HEK293 (cell line): ENCODE results near the gene STAT3.
A peak's percentile ranks its signal among the peaks of the same experiment; 100 is the strongest.

Experiments used
- CTCF ChIA-PET: fragments of 350-600 bp; formaldehyde crosslinking; extraction: SDS; loops from one replicate; lab custom pipeline; 2021; ENCODE audit warnings: antibody characterized with exemption; lab: Yijun Ruan, JAX
- POLR2A ChIA-PET: fragments of 300-600 bp; formaldehyde crosslinking; extraction: SDS; loops from one replicate; lab custom pipeline; 2020; ENCODE audit warnings: antibody characterized with exemption, inconsistent platforms; lab: Yijun Ruan, JAX
- H3K27ac ChIP-seq: fragments of 200-500 bp; sonication (Bioruptor generic); 2 replicates; pipeline ENCODE4 v1.5.1; 2014; ENCODE audit warnings: low read depth, low read length, control low read depth, inconsistent platforms; ENCODE audit errors: extremely low read depth
- H3K36me3 ChIP-seq, 2 experiments: fragments of 200-500 bp in 1 of 2; sonication (Bioruptor generic) in 1 of 2; 1 replicate in 1 of 2; 2 replicates in 1 of 2; pipeline ENCODE4 v1.5.1; 2014 to 2017; ENCODE audit warnings: inconsistent platforms in 2 of 2, low read length in 2 of 2; ENCODE audit not compliant: control insufficient read depth in 2 of 2, insufficient read depth in 1 of 2
- H3K4me1 ChIP-seq: fragments of 200-500 bp; sonication (Bioruptor generic); 2 replicates; pipeline ENCODE4 v1.5.1; 2014; ENCODE audit warnings: mild to moderate bottlenecking, low read length, inconsistent platforms; ENCODE audit not compliant: control insufficient read depth, insufficient read depth
- H3K4me3 ChIP-seq: 2 replicates; pipeline ENCODE4 v1.5.1; 2011; ENCODE audit warnings: low read depth, mild to moderate bottlenecking, control low read depth, low read length, moderate library complexity
- H3K9me3 ChIP-seq: fragments of 200-500 bp; sonication (Bioruptor generic); 2 replicates; pipeline ENCODE4 v1.5.1; 2014; ENCODE audit warnings: low read depth, low read length, inconsistent platforms; ENCODE audit not compliant: control insufficient read depth, insufficient read depth
- ATF2 ChIP-seq: fragments of 450-650 bp; formaldehyde crosslinking; IDR thresholded peaks from 2 replicates; pipeline ENCODE4 v1.5.1; 2016; ENCODE audit warnings: missing biosample characterization, missing genetic modification characterization, low read depth
- BCL11B ChIP-seq: fragments of 450-650 bp; formaldehyde crosslinking; IDR thresholded peaks from 2 replicates; pipeline ENCODE4 v1.5.1; 2016; ENCODE audit warnings: low read depth, missing biosample characterization, missing genetic modification characterization
- HOXD13 ChIP-seq: sonication (generic); formaldehyde crosslinking; IDR thresholded peaks from 2 replicates; pipeline ENCODE4 v1.8.0; 2022; ENCODE audit warnings: missing genetic modification reagents, borderline replicate concordance
- IKZF3 ChIP-seq: fragments of 450-650 bp; IDR thresholded peaks from 2 replicates; pipeline ENCODE4 v1.5.0; 2018; ENCODE audit warnings: missing biosample characterization, mild to moderate bottlenecking, missing genetic modification characterization, moderate library complexity
- KLF1 ChIP-seq: fragments of 450-650 bp; formaldehyde crosslinking; IDR thresholded peaks from 2 replicates; pipeline ENCODE4 v1.5.1; 2016; ENCODE audit warnings: missing biosample characterization, missing genetic modification characterization
- MYNN ChIP-seq: fragments of 450-650 bp; formaldehyde crosslinking; IDR thresholded peaks from 2 replicates; pipeline ENCODE4 v1.5.1; 2016; ENCODE audit warnings: missing biosample characterization, missing genetic modification characterization, borderline replicate concordance
- PRDM1 ChIP-seq: fragments of 450-650 bp; formaldehyde crosslinking; IDR thresholded peaks from 2 replicates; pipeline ENCODE4; 2016; ENCODE audit warnings: missing biosample characterization, missing genetic modification characterization
- PRDM4 ChIP-seq: fragments of 450-650 bp; formaldehyde crosslinking; IDR thresholded peaks from 2 replicates; pipeline ENCODE4 v1.5.1; 2017; ENCODE audit warnings: missing biosample characterization, missing genetic modification characterization
- REST ChIP-seq: fragments of 450-650 bp; formaldehyde crosslinking; IDR thresholded peaks from 2 replicates; pipeline ENCODE4 v1.5.1; 2016; ENCODE audit warnings: missing biosample characterization, missing genetic modification characterization
- SCRT2 ChIP-seq: fragments of 450-650 bp; formaldehyde crosslinking; IDR thresholded peaks from 2 replicates; pipeline ENCODE4 v1.5.1; 2016; ENCODE audit warnings: missing biosample characterization, missing genetic modification characterization
- SETDB1 ChIP-seq: IDR thresholded peaks from one replicate; pipeline ENCODE4 v1.6.1; 2017; ENCODE audit warnings: mild to moderate bottlenecking, low read length, moderate library complexity, mixed read lengths; ENCODE audit not compliant: insufficient read length
- TCF7L2 ChIP-seq: IDR thresholded peaks from 2 replicates; pipeline ENCODE4 v1.6.1; 2011; ENCODE audit warnings: low read depth, mild to moderate bottlenecking, inconsistent platforms, low read length, moderate library complexity, borderline replicate concordance
- ZEB2 ChIP-seq: fragments of 450-650 bp; formaldehyde crosslinking; IDR thresholded peaks from 2 replicates; pipeline ENCODE4 v1.5.1; 2016; ENCODE audit warnings: missing biosample characterization, missing genetic modification characterization
- ZFHX2 ChIP-seq: fragments of 450-650 bp; formaldehyde crosslinking; conservative IDR thresholded peaks from 2 replicates; pipeline ENCODE4 v1.5.1; 2016; ENCODE audit warnings: missing biosample characterization, missing genetic modification characterization
- ZNF174 ChIP-seq: fragments of 450-650 bp; formaldehyde crosslinking; IDR thresholded peaks from 2 replicates; pipeline ENCODE4 v1.5.0; 2017; ENCODE audit warnings: missing biosample characterization, mild to moderate bottlenecking, missing genetic modification characterization
- ZNF211 ChIP-seq: fragments of 450-650 bp; formaldehyde crosslinking; IDR thresholded peaks from 2 replicates; pipeline ENCODE4 v1.5.1; 2016; ENCODE audit warnings: low read depth, missing biosample characterization, missing genetic modification characterization
- ZNF350 ChIP-seq: fragments of 450-650 bp; formaldehyde crosslinking; IDR thresholded peaks from 2 replicates; pipeline ENCODE4 v1.5.0; 2017; ENCODE audit warnings: missing biosample characterization, mild to moderate bottlenecking, missing genetic modification characterization
- ZNF354C ChIP-seq: fragments of 450-650 bp; formaldehyde crosslinking; IDR thresholded peaks from 2 replicates; pipeline ENCODE4 v1.5.1; 2016; ENCODE audit warnings: missing biosample characterization, missing genetic modification characterization, low read depth, borderline replicate concordance
- ZNF366 ChIP-seq: fragments of 450-650 bp; formaldehyde crosslinking; conservative IDR thresholded peaks from 2 replicates; pipeline ENCODE4 v1.5.1; 2016; ENCODE audit warnings: missing biosample characterization, missing genetic modification characterization
- ZNF404 ChIP-seq: fragments of 450-650 bp; formaldehyde crosslinking; IDR thresholded peaks from 2 replicates; pipeline ENCODE4 v1.5.1; 2017; ENCODE audit warnings: missing biosample characterization, missing genetic modification characterization
- ZNF48 ChIP-seq: fragments of 450-650 bp; formaldehyde crosslinking; IDR thresholded peaks from 2 replicates; pipeline ENCODE4 v1.5.1; 2016; ENCODE audit warnings: missing biosample characterization, missing genetic modification characterization
- ZNF629 ChIP-seq: fragments of 450-650 bp; formaldehyde crosslinking; IDR thresholded peaks from 2 replicates; pipeline ENCODE4 v1.5.1; 2017; ENCODE audit warnings: missing biosample characterization, missing genetic modification characterization
- ZNF768 ChIP-seq: fragments of 450-650 bp; formaldehyde crosslinking; IDR thresholded peaks from 2 replicates; pipeline ENCODE4 v1.5.1; 2018; ENCODE audit warnings: missing biosample characterization, mild to moderate bottlenecking, missing genetic modification characterization
- ZNF791 ChIP-seq: fragments of 450-650 bp; formaldehyde crosslinking; IDR thresholded peaks from 2 replicates; pipeline ENCODE4 v1.5.1; 2016; ENCODE audit warnings: missing biosample characterization, missing genetic modification characterization
- ZNF792 ChIP-seq: fragments of 450-650 bp; formaldehyde crosslinking; IDR thresholded peaks from 2 replicates; pipeline ENCODE4 v1.5.1; 2016; ENCODE audit warnings: missing biosample characterization, missing genetic modification characterization
- TF ChIP-seq, protein P1 (sequence below): fragments of 450-650 bp; formaldehyde crosslinking; IDR thresholded peaks from 2 replicates; pipeline ENCODE4 v1.5.1; 2016; ENCODE audit warnings: missing biosample characterization, missing genetic modification characterization
- TF ChIP-seq, protein P2 (sequence below): fragments of 450-650 bp; formaldehyde crosslinking; IDR thresholded peaks from 2 replicates; pipeline ENCODE4 v1.5.1; 2016; ENCODE audit warnings: missing biosample characterization, missing genetic modification characterization

Gene STAT3

GRCh38 chr17:42274812-42275526, 113.3 kb downstream of the STAT3 start:
- Histone ChIP-seq H3K27ac (peak overlapping the region; percentile 85; the same call in 1 of the 2 replicates), H3K4me1 (peaks cover 44% of the 10 kb centered on the region), H3K4me3 (peak overlapping the region; percentile 84), H3K9me3 (no peaks in the 10 kb centered on the region), H3K36me3 (no peaks in the 10 kb centered on the region)
- ChIA-PET CTCF (interaction anchor here (0.7 to 1.8 kb wide), 4 partner anchors 47 to 570 kb away, joined by 3 to 9 read pairs (median 4); no protein-coding TSS in a partner anchor), POLR2A (interaction anchor here (0.6 to 1.7 kb wide), 7 partner anchors 10 to 280 kb away, joined by 3 to 11 read pairs (median 4); no protein-coding TSS in a partner anchor)
- TF ChIP-seq PRDM1 (tag by site-specific recombination) (peak; percentile 27; the same call in 1 of the 2 replicates), ZNF48 (tag by site-specific recombination) (no peak), ZNF768 (tag by site-specific recombination) (no peak), ZNF366 (tag by site-specific recombination) (peak; percentile 80), ZFHX2 (tag by site-specific recombination) (no peak), TCF7L2 (peak; percentile 27; the same call in 1 of the 2 replicates), ZNF174 (no peak), ATF2 (tag by site-specific recombination) (no peak), KLF1 (no peak), BCL11B (tag by site-specific recombination) (no peak), ZNF792 (tag by site-specific recombination) (no peak), ZNF211 (tag by site-specific recombination) (no peak), HOXD13 (CRISPR knock-in tag) (0 out of 2 replicates have a peak, but pooled peaks have one; percentile 11), SETDB1 (no peak), REST (tag by site-specific recombination) (no peak), ZNF350 (tag by site-specific recombination) (no peak), ZEB2 (tag by site-specific recombination) (peak; percentile 31; the same call in 1 of the 2 replicates), ZNF791 (tag by site-specific recombination) (no peak), ZNF629 (tag by site-specific recombination) (peak; percentile 45), ZNF354C (tag by site-specific recombination) (no peak), ZNF404 (tag by site-specific recombination) (no peak), SCRT2 (tag by site-specific recombination) (peak; percentile 91), MYNN (tag by site-specific recombination) (no peak), PRDM4 (tag by site-specific recombination) (no peak), IKZF3 (tag by site-specific recombination) (peak; percentile 62; the same call in 1 of the 2 replicates)
- TF ChIP-seq, protein P1, sequence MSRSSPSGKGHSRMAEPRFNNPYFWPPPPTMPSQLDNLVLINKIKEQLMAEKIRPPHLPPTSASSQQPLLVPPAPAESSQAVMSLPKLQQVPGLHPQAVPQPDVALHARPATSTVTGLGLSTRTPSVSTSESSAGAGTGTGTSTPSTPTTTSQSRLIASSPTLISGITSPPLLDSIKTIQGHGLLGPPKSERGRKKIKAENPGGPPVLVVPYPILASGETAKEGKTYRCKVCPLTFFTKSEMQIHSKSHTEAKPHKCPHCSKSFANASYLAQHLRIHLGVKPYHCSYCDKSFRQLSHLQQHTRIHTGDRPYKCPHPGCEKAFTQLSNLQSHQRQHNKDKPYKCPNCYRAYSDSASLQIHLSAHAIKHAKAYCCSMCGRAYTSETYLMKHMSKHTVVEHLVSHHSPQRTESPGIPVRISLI (tag by site-specific recombination): no peak
- TF ChIP-seq, protein P2, sequence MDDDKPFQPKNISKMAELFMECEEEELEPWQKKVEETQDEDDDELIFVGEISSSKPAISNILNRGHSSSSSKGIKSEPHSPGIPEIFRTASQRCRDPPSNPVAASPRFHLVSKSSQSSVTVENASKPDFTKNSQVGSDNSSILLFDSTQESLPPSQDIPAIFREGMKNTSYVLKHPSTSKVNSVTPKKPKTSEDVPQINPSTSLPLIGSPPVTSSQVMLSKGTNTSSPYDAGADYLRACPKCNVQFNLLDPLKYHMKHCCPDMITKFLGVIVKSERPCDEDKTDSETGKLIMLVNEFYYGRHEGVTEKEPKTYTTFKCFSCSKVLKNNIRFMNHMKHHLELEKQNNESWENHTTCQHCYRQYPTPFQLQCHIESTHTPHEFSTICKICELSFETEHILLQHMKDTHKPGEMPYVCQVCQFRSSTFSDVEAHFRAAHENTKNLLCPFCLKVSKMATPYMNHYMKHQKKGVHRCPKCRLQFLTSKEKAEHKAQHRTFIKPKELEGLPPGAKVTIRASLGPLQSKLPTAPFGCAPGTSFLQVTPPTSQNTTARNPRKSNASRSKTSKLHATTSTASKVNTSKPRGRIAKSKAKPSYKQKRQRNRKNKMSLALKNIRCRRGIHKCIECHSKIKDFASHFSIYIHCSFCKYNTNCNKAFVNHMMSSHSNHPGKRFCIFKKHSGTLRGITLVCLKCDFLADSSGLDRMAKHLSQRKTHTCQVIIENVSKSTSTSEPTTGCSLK (tag by site-specific recombination): no peak
